ENCODE results near the gene TRAF1. TPM values are rescaled to one million over a fixed set of nuclear protein-coding genes. Genes with fewer than 3 reads are reported as not detected.

TRAF1 gene
- polyA plus RNA-seq, 6 donors from 2014 or later, result 0.34 to 0.97 (median 0.72) TPM

DNA sequence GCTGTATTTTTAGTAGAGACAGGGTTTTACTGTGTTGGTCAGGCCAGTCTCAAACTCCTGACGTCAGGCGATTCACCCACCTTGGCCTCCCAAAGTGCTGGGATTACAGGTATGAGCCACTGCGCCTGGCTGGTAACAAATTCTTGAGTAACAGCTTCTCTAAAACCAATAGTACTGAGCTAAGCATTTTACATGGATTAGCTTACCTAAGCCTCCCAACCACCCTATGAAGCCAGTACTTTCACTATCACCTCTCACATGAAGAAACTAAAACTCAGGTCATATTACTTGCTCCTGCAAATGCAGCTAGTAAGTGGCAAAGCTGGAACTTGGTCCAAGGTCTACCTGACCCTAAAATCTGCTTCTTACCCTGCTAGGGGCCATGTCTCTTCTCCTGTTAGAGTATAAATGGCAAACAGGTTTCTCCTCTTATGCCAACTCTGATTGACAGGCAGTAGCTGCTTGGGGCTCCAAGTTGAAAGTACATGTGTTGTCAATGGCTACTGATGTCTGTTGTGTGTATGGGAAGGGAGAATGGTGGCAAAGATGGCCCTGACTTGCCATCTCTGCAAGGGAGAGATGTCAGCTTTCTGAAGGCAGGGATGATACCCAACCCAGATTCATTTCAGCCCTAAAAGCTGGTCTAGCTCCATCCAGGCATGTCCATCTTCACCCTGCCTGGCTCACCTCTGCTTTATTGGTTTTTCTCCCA, 53.6 kb downstream of the TRAF1 start:
- ATAC-seq (ENCODE audit: low read depth in 2 of 2) (no peak), DNase-seq (no peak)
- Mint-ChIP-seq H3K4me1 (peaks cover 19 to 38% (median 36%) of the 10 kb centered on the region in 3 donors), H3K9me3 (no peaks in the 10 kb centered on the region), H3K4me3 (peak overlapping the region in 1 of 8 donors; percentile 54), H3K36me3 (no peaks in the 10 kb centered on the region), H3K27me3 (no peaks in the 10 kb centered on the region), H3K27ac (peak overlapping the region in 2 of 6 donors; percentile 56 to 83)

DNA sequence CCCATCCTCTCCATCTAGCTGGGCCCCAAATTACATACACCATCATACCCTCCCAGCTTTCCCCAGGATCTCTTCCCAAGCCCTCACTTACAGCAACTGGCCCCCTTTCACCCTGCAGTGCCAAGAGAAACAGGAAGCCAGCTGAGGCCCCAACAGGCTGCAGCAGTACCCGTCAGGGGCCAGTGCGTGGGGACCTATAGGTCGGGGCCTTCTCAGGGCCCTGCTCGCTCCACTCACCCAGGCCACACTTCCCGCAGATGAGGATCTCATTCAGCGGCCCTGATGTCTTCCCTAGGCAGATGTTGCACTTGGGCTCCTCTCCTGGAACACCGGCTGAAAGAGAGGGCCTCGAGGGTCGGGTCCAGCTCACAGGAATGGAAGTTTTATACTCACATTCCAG, 56.4 kb downstream of the TRAF1 start:
- no peaks in the 10 kb centered on the region for H3K27me3 Mint-ChIP-seq
- H3K4me3 Mint-ChIP-seq, result peak overlapping the region in 3 of 8 donors; percentile 9 to 22 (median 9)
- peak overlapping the region in 3 of 6 donors; percentile 49 to 65 (median 51) for H3K27ac Mint-ChIP-seq
- peaks cover 7 to 28% (median 21%) of the 10 kb centered on the region in 3 donors for H3K4me1 Mint-ChIP-seq
- ATAC-seq (ENCODE audit: low read depth in 2 of 2), result no peak
- H3K9me3 Mint-ChIP-seq, result no peaks in the 10 kb centered on the region
- no peaks in the 10 kb centered on the region for H3K36me3 Mint-ChIP-seq
- no peak for DNase-seq

DNA sequence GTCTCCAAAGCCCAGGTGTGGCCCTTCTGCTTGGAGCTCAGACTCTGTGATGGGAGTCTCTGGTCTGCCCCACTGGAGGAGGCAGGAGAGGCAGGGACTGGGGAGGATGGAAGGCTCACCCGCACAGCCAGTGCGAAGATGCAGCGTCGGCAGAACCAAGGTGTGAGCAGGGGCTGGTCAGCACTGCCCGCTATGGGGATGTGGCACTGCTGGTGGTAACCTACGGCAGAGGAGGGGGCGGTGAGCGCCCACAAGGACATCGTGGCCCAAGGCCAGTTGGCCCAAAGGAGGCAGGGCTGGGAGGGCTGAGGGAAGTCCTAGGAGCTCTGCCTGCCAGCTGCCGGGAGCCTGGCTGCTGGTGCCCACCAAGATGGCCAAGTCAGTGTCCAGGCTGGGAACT, 56.9 kb downstream of the TRAF1 start:
- Mint-ChIP-seq H3K4me1 (peaks cover 7 to 28% (median 20%) of the 10 kb centered on the region in 3 donors), H3K9me3 (no peaks in the 10 kb centered on the region), H3K27ac (peak overlapping the region in 3 of 6 donors; percentile 59 to 98 (median 83)), H3K27me3 (no peaks in the 10 kb centered on the region), H3K4me3 (peak overlapping the region in 4 of 8 donors; percentile 77 to 96 (median 92)), H3K36me3 (no peaks in the 10 kb centered on the region)
- ATAC-seq (ENCODE audit: low read depth in 2 of 2), result no peak
- no peak for DNase-seq

DNA sequence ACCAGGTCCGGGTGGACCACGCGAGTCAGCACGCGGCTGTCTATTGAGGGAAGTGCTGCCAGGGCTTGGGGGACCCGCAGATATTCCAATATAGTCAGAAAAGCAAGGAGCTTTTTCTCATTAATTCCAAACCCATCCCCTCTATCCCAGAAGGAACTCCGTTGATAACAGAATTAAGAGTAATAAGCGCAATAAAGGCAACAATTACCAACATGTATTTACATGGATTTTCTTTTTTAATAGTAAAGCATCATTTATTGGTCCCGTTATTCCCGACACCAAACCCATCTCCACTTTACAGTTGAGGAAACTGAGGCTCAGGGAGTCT, 57.3 kb downstream of the TRAF1 start:
- Mint-ChIP-seq H3K4me1 (peaks cover 7 to 28% (median 20%) of the 10 kb centered on the region in 3 donors), H3K36me3 (no peaks in the 10 kb centered on the region), H3K27ac (peak overlapping the region; percentile 46 to 98 (median 92)), H3K27me3 (no peaks in the 10 kb centered on the region), H3K4me3 (peak overlapping the region; percentile 75 to 98 (median 96)), H3K9me3 (no peaks in the 10 kb centered on the region)
- ATAC-seq (ENCODE audit: low read depth in 2 of 2) (no peak), DNase-seq (no peak)

DNA sequence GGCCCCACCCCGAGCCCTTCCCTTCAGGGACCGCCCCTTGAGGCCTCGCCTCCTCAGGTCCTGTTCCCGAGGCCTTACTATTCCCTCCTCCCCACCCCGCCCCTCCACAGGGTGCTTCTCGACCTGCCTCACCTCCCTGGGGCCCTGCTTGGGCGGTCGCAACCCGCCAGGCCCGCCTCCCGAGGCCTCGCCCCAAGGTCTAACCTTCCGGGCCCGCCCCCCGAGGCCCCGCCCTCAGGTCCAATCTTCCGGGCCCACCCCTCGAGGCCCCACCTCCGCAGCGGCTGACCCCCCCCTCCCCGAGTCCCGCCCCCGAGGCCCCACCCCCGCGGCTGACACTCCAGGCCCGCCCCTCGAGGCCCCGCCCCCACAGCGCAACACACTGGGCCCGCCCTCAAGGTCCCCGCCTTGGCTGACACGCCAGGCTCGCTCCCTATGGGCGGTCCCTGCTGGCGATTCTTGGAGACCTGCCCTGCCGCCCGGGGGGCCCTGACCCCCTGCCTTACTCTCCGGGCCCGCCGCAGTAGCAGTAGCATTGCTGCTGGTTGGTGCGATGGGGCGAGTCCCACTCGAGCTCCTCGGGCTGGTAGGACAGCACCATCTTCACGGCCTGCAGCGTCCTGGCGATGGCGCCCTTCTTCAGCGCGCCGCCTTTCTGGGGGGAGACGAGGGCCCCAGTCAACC, 57.8 kb downstream of the TRAF1 start:
- H3K4me1 Mint-ChIP-seq, result peaks cover 7 to 27% (median 18%) of the 10 kb centered on the region in 3 donors
- H3K4me3 Mint-ChIP-seq, result peak overlapping the region; percentile 75 to 98 (median 96)
- H3K27ac Mint-ChIP-seq, result peak overlapping the region; percentile 63 to 98 (median 92)
- H3K36me3 Mint-ChIP-seq, result no peaks in the 10 kb centered on the region
- ATAC-seq (ENCODE audit: low read depth in 2 of 2), result peak; percentile 84 to 85
- H3K27me3 Mint-ChIP-seq, result no peaks in the 10 kb centered on the region
- peak; percentile 93 for DNase-seq
- no peaks in the 10 kb centered on the region for H3K9me3 Mint-ChIP-seq

DNA sequence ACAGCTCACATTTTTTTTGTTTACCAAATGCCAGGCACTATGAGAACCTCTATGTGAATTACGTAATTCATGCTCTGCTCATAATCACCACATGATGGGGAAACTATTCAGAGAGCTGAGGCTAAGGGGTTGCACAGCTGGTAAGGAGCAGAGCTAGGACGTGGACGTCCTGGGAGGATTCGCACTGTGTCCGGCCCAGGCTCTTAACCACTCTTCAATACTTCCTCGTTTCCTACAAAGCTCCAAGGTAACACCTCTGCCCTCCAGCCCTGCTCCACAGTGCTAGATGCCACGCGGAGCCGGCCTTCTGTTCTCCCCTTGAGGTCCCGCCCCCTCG, 58.3 kb downstream of the TRAF1 start:
- H3K4me3 Mint-ChIP-seq, result peak overlapping the region; percentile 75 to 96 (median 82)
- H3K36me3 Mint-ChIP-seq, result no peaks in the 10 kb centered on the region
- peak overlapping the region; percentile 61 to 93 (median 87) for H3K27ac Mint-ChIP-seq
- no peak for DNase-seq
- ATAC-seq (ENCODE audit: low read depth in 2 of 2), result peak; percentile 26 to 29
- H3K4me1 Mint-ChIP-seq, result peaks cover 7 to 22% (median 13%) of the 10 kb centered on the region in 3 donors
- no peaks in the 10 kb centered on the region for H3K9me3 Mint-ChIP-seq
- H3K27me3 Mint-ChIP-seq, result no peaks in the 10 kb centered on the region

DNA sequence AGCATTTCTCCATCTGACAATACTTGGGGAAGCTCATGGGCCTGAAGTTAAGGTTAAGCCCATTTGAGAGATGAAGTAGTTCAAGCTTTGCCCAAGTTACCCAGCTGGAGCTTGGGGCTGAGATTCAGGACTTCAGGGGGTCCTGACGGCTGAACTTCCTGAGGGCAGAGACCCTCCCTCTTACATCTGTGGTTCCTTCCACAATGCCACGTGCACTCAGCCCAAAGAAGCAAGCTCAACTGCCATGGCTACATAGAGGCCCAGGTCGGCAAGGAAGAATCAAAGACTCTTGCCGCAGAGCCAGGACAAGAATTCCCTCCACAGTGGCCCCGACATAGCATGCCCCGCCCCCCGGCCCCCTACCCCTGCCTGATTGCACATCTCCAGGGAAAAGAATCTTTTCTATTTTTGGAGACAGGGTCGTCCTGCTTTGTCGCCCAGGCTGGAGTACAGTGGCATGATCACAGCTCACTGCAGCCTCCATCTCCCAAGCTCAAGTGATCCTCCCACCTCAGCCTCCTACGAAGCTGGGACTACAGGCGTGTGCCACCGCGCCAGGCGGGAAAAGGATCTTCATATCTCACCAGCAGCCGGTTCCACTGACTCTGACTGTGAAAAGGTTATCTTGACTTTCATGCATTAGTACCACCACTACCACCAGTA, 58.8 kb downstream of the TRAF1 start:
- H3K4me1 Mint-ChIP-seq, result peaks cover 7 to 22% (median 10%) of the 10 kb centered on the region in 3 donors
- peak overlapping the region; percentile 61 to 93 (median 87) for H3K27ac Mint-ChIP-seq
- H3K4me3 Mint-ChIP-seq, result peak overlapping the region; percentile 75 to 96 (median 82)
- no peaks in the 10 kb centered on the region for H3K27me3 Mint-ChIP-seq
- H3K9me3 Mint-ChIP-seq, result no peaks in the 10 kb centered on the region
- no peaks in the 10 kb centered on the region for H3K36me3 Mint-ChIP-seq
- ATAC-seq (ENCODE audit: low read depth in 2 of 2) (no peak), DNase-seq (no peak)

DNA sequence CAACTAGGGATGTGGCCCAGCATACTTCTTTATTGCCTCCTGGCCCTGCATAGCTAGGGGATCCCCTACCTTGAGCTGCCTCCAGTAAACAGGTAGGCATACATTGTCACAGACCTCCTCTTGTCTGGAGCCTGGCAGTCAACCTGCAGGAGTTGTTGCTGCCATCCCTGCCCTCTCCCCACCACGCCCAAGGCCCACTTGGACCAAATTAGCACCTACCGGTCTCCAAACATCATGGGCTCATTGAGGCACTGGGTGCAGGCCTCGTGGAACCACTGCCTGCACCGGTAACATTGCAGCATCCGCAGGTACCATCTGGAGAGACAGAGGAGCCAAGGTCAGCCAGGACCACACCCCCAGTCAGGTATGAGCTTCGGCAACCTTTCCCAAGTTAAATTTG, 59.9 kb downstream of the TRAF1 start:
- peak overlapping the region in 1 of 6 donors; percentile 41 for H3K27ac Mint-ChIP-seq
- no peaks in the 10 kb centered on the region for H3K9me3 Mint-ChIP-seq
- no peaks in the 10 kb centered on the region for H3K27me3 Mint-ChIP-seq
- ATAC-seq (ENCODE audit: low read depth in 2 of 2), result no peak
- no peak for DNase-seq
- H3K4me1 Mint-ChIP-seq, result peaks cover 7 to 22% (median 10%) of the 10 kb centered on the region in 3 donors
- peak overlapping the region in 1 of 8 donors; percentile 6 for H3K4me3 Mint-ChIP-seq
- no peaks in the 10 kb centered on the region for H3K36me3 Mint-ChIP-seq

DNA sequence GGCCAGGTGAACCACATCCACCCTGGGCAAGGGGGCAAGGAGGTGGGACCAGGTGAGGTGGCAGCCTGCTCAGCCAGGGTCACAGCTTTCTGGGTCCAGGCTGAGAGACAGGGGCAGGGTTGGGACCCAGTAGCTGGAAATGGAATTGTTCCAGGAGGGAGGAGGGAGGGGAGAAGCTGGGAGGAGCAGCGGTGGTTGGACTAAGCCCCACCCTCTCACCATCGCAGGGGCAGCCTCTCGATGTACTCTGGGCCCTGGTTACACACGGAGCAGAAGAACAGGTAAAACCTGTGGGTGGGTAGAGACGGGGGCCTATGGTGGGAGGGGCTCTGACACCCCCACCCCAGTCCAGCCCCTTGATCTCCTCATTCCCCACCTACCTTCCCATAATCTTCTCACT, 60.8 kb downstream of the TRAF1 start:
- H3K9me3 Mint-ChIP-seq, result no peaks in the 10 kb centered on the region
- no peak for ATAC-seq (ENCODE audit: low read depth in 2 of 2)
- peak overlapping the region in 3 of 6 donors; percentile 38 to 69 (median 41) for H3K27ac Mint-ChIP-seq
- no peaks in the 10 kb centered on the region for H3K27me3 Mint-ChIP-seq
- no peak for DNase-seq
- no peak overlapping the region for H3K4me3 Mint-ChIP-seq
- H3K4me1 Mint-ChIP-seq, result peaks cover 7 to 22% (median 7%) of the 10 kb centered on the region in 3 donors
- no peaks in the 10 kb centered on the region for H3K36me3 Mint-ChIP-seq

DNA sequence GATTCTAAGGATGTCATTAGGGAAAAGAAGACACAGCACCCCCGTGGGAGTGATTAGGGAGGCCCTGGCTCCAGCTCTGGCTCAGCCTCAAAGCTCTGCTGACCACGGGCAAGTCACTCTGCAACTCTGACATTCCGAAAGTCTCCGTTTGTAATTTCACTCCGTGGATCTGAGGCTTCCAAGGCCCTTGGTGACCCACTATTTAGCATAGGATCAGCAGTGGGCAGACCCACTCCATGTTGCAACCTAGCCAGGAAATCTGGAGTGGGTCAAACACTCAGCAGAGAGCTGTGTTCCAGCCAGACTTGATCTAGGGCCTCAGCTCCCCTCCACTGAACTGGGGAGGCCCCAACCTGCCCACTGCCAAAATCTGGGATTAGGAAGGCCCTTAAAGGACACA, 61.4 kb downstream of the TRAF1 start:
- Mint-ChIP-seq H3K9me3 (no peaks in the 10 kb centered on the region), H3K4me1 (peaks cover 7 to 22% (median 11%) of the 10 kb centered on the region in 3 donors), H3K36me3 (no peaks in the 10 kb centered on the region), H3K27ac (no peak overlapping the region), H3K4me3 (no peak overlapping the region), H3K27me3 (no peaks in the 10 kb centered on the region)
- no peak for DNase-seq
- no peak for ATAC-seq (ENCODE audit: low read depth in 2 of 2)

DNA sequence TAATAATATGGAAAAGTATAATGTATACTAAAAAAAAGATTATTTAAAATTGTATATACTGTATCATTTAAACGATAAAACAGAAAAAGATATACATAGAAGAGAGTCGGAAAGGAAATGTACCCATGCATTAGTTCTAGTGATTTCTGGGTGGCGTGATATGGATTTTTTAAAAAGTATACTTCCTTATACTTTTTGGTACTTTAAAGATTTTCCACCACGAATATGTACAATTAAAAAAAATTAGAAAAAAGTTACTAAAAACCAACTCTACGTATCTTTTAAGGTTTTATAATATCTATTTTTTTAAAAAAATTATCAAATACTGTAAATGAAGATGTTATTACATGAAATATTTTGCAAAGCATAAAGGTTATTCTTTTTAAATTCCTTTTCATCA, 61.9 kb downstream of the TRAF1 start:
- H3K9me3 Mint-ChIP-seq, result no peaks in the 10 kb centered on the region
- H3K27me3 Mint-ChIP-seq, result no peaks in the 10 kb centered on the region
- no peaks in the 10 kb centered on the region for H3K36me3 Mint-ChIP-seq

DNA sequence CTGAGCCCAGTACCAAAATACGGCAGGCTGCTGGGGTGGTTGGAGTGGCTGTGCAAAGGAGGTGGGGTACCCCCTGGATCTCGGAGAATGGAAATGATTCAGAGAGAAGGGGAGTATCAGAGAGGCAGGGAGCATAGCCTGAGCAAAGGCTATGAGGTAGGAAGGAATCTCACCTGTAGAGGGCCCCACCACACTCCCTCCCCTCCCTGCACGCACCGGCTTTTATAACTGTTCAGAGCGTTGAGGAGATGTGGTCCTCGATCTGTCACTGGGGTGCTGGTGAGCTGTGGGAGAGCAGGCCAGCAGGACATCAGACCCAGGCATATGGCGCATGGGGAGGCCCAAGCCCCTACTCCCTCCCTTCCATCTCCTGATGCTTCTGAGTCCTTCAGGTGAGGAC, 62.8 kb downstream of the TRAF1 start:
- Mint-ChIP-seq H3K4me3 (no peak overlapping the region), H3K4me1 (peaks cover 9 to 12% (median 11%) of the 10 kb centered on the region in 3 donors), H3K27me3 (no peaks in the 10 kb centered on the region), H3K36me3 (no peaks in the 10 kb centered on the region), H3K9me3 (no peaks in the 10 kb centered on the region), H3K27ac (no peak overlapping the region)
- DNase-seq (no peak), ATAC-seq (ENCODE audit: low read depth in 2 of 2) (no peak)

More for the DNA sequence above, 61.9 kb downstream of the TRAF1 start:
- no peak overlapping the region for H3K4me3 Mint-ChIP-seq
- H3K27ac Mint-ChIP-seq, result no peak overlapping the region
- ATAC-seq (ENCODE audit: low read depth in 2 of 2), result no peak
- DNase-seq, result no peak
- peaks cover 7 to 17% (median 11%) of the 10 kb centered on the region in 3 donors for H3K4me1 Mint-ChIP-seq

DNA sequence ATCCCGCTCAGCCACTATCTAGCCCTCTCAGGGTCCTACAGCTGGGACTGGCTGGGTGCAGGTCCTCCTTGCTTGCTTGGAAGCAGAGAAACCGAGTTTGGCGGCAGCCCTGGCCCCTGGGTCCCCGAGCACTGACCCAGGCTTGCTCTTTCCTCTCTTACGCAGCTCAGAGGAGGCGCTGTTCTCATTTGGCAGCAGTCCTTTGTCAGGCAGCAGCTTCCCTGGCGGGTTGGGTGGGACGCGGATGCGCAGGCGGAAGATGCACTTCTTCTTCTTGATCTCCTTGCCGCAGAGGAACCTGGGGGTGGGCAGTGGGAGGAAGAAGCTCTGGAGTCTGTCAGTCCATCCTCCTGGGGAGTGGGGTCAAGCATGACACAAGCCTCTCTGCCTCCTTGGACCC, 64.1 kb downstream of the TRAF1 start:
- peak overlapping the region in 1 of 6 donors; percentile 63 for H3K27ac Mint-ChIP-seq
- no peaks in the 10 kb centered on the region for H3K9me3 Mint-ChIP-seq
- ATAC-seq (ENCODE audit: low read depth in 2 of 2) (no peak), DNase-seq (no peak)
- no peaks in the 10 kb centered on the region for H3K36me3 Mint-ChIP-seq
- H3K27me3 Mint-ChIP-seq, result no peaks in the 10 kb centered on the region
- H3K4me3 Mint-ChIP-seq, result no peak overlapping the region
- peaks cover 5 to 8% (median 6%) of the 10 kb centered on the region in 3 donors for H3K4me1 Mint-ChIP-seq

Data from naive B cell (primary cell).